ENCODE results near the gene KRT3. TPM values are rescaled to one million over a fixed set of nuclear protein-coding genes. Genes with fewer than 3 reads are reported as not detected.
A peak's percentile ranks its signal among the peaks of the same experiment; 100 is the strongest.

The KRT3 gene
- total RNA-seq, 2 experiments from 2014 or later, result not detected

DNA sequence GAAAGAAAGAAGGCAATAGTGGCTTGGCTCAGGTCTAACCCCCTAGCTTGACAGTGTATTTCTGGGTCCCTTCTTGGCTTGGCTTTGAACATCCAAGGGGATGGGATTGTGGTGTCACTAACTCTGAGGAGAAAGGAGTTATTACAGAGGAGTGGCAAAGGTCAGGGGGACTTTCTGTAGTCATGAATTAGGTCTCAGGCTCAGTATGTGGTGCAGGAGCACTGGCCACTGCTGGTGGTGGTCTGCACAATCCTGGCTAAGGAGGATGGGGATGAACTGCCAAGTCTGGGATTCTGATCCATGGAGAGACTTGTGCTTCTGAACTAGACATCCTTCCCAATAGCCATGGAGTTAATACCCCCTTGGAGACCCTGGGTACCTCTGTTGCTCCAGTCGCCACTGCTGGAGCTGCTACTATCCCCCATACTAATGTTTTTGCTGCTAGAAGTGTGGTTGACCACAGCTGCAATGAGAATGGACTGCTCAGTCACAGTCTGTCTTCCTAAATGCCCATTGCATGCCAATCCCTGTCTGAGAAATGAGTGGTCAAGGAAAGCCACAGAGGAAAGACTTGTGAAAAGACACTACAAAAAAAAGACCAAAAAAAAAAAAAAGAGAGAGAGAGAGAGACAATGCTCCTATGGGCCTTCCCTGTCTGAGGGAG is 51.3 kb downstream of the KRT3 start:
- Mint-ChIP-seq H3K9me3 (no peaks in the 10 kb centered on the region), H3K4me3 (no peak overlapping the region), H3K27ac (no peak overlapping the region), H3K4me1 (ENCODE audit: low read depth) (peaks cover 9% of the 10 kb centered on the region), H3K27me3 (peaks cover 3% of the 10 kb centered on the region), H3K36me3 (ENCODE audit: low read depth) (no peaks in the 10 kb centered on the region)
- TF ChIP-seq, protein P1, sequence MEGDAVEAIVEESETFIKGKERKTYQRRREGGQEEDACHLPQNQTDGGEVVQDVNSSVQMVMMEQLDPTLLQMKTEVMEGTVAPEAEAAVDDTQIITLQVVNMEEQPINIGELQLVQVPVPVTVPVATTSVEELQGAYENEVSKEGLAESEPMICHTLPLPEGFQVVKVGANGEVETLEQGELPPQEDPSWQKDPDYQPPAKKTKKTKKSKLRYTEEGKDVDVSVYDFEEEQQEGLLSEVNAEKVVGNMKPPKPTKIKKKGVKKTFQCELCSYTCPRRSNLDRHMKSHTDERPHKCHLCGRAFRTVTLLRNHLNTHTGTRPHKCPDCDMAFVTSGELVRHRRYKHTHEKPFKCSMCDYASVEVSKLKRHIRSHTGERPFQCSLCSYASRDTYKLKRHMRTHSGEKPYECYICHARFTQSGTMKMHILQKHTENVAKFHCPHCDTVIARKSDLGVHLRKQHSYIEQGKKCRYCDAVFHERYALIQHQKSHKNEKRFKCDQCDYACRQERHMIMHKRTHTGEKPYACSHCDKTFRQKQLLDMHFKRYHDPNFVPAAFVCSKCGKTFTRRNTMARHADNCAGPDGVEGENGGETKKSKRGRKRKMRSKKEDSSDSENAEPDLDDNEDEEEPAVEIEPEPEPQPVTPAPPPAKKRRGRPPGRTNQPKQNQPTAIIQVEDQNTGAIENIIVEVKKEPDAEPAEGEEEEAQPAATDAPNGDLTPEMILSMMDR (IDR thresholded peaks at IDR 0.05), result no peak
- ChIA-PET CTCF (interaction anchor here (0.7 to 1.2 kb wide), 2 partner anchors 9 to 126 kb away, joined by 3 read pairs; no protein-coding TSS in a partner anchor), POLR2A (no interaction called here)
- ATAC-seq (no peak), DNase-seq (no peak)
- intact Hi-C loops (cut with micrococcal nuclease), result no loop called here

DNA sequence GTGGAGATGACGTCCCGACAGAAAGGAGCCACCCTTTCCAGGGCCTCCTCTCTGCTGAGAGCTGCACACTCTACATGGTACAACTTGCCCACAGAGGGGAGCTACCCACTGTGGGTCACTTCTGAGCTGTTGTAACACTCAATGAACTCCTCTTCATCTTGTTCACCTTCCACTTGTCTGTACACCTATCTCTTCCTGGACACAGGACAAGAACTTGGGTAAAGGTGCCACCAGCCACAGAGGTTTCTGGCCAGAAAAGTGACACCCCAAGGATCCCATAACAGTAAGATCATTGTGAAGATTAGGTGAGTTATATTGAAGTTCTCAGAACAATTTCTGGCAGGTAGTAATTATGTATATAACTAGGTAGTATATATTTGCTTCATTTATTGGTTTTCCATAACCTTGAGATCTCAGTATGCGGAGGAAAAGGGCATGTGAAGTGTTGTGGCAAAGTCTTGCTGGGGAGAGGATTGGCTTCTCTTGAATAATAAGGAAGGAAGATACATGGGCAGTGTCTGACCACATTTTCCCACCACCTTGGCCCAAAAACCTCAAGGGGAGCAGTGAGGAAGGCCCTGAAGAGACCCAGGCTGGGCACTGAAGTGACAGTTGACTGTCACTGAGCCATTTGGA is 53.0 kb downstream of the KRT3 start:
- Mint-ChIP-seq H3K27me3 (peaks cover 3% of the 10 kb centered on the region), H3K9me3 (no peaks in the 10 kb centered on the region)

DNA sequence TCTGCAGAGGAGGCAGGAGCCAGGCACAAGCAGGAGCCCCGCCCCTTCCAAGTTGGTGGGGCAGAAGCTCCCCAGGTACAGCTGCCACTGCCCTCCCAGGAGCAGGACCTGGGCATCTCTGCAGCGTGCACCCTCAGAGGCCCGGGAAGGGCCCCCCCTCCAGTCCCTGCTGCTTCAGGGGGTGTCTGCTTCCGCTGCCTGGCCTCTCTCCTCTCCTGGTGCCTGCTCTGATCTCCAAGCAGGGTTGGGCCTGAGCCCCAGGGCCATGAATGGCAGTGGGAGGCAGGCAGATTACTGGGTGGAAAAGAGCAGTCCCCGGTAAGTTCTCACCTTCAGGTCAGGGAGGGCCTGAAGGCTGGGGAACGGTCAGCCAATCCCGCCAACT is 53.7 kb downstream of the KRT3 start:
- TF ChIP-seq, protein P1 (IDR thresholded peaks at IDR 0.05), result no peak
- Mint-ChIP-seq H3K27ac (no peak overlapping the region), H3K36me3 (ENCODE audit: low read depth) (no peaks in the 10 kb centered on the region), H3K27me3 (peaks cover 3% of the 10 kb centered on the region), H3K4me1 (ENCODE audit: low read depth) (no peaks in the 10 kb centered on the region), H3K9me3 (no peaks in the 10 kb centered on the region), H3K4me3 (no peak overlapping the region)
- intact Hi-C loops (cut with micrococcal nuclease), result no loop called here
- ChIA-PET POLR2A (no interaction called here), CTCF (no interaction called here)
- ATAC-seq (no peak), DNase-seq (no peak)

More for the DNA sequence above, 53.0 kb downstream of the KRT3 start:
- H3K27ac Mint-ChIP-seq, result no peak overlapping the region
- TF ChIP-seq, protein P1 (IDR thresholded peaks at IDR 0.05), result no peak
- no peaks in the 10 kb centered on the region for H3K36me3 Mint-ChIP-seq (ENCODE audit: low read depth)
- H3K4me1 Mint-ChIP-seq (ENCODE audit: low read depth), result no peaks in the 10 kb centered on the region
- H3K4me3 Mint-ChIP-seq, result no peak overlapping the region
- ATAC-seq (no peak), DNase-seq (no peak)
- ChIA-PET CTCF (no interaction called here), POLR2A (no interaction called here)
- intact Hi-C loops (cut with micrococcal nuclease), result no loop called here

DNA sequence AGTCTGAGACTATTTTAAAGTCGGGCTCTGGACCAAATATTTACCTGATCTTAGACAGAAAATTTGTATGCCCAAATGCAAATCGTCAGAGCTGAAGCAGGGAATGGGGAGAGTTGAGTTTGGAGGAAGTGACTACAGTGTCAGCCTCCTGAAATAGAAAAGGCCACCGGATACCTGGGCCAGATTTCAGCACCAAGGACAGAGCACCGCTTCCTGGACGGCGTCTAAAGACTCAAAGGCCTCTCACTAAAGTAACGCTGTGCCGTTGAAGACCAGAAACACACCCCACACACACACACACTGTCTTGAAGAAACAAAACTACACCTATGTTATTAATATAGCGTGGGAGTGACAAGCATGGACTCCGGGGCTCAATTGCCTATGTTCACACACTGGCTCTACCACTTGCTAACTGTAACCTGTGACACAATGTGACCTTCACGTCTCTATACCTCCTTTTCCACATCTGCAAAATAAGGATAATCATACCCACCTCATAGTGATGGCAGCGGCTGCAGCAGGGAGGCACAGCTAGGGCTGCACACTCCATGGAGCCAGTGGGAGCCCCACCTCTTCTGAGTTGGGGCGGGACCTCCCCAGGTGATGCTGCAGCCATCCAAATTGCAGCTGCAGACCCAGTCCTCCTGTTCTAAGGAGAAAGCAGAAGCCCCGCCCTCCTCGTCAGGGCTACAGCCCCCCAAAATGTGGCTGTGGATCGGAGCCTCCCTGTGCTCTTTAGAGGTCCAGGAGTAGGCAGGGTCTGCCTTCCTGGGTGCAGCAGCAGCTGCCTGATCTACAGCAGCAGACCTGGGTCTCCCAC is 54.3 kb downstream of the KRT3 start:
- peak; percentile 82 for DNase-seq

More for the DNA sequence above, 54.3 kb downstream of the KRT3 start:
- ATAC-seq, result peak; percentile 49
- POLR2A ChIA-PET, result no interaction called here
- no peaks in the 10 kb centered on the region for H3K4me1 Mint-ChIP-seq (ENCODE audit: low read depth)
- no peaks in the 10 kb centered on the region for H3K36me3 Mint-ChIP-seq (ENCODE audit: low read depth)
- no peaks in the 10 kb centered on the region for H3K9me3 Mint-ChIP-seq
- TF ChIP-seq, protein P1 (IDR thresholded peaks at IDR 0.05), result no peak
- intact Hi-C loops (cut with micrococcal nuclease), result no loop called here
- no peak overlapping the region for H3K27ac Mint-ChIP-seq
- peaks cover 3% of the 10 kb centered on the region for H3K27me3 Mint-ChIP-seq
- no peak overlapping the region for H3K4me3 Mint-ChIP-seq
- CTCF ChIA-PET, result interaction anchor here (1.4 kb wide), 1 partner anchor 528 kb away, joined by 3 read pairs; no protein-coding TSS in a partner anchor

Data from activated CD8-positive, alpha-beta T cell treated with anti-CD3 and anti-CD28 coated beads for 36 hours (primary cell).